GM19099 (cell line): ENCODE data around the gene KCNQ2.

Source experiments
- POLR2A ChIP-seq: IDR thresholded peaks from 3 replicates; pipeline ENCODE4 v1.6.1; 2011; ENCODE audit warnings: low read depth; ENCODE audit not compliant: insufficient read length; ENCODE audit errors: extremely low read depth

KCNQ2 gene

GRCh38 chr20:63415647-63416391, 56.6 kb downstream of the KCNQ2 start:
- no peak for TF ChIP-seq POLR2A

DNA sequence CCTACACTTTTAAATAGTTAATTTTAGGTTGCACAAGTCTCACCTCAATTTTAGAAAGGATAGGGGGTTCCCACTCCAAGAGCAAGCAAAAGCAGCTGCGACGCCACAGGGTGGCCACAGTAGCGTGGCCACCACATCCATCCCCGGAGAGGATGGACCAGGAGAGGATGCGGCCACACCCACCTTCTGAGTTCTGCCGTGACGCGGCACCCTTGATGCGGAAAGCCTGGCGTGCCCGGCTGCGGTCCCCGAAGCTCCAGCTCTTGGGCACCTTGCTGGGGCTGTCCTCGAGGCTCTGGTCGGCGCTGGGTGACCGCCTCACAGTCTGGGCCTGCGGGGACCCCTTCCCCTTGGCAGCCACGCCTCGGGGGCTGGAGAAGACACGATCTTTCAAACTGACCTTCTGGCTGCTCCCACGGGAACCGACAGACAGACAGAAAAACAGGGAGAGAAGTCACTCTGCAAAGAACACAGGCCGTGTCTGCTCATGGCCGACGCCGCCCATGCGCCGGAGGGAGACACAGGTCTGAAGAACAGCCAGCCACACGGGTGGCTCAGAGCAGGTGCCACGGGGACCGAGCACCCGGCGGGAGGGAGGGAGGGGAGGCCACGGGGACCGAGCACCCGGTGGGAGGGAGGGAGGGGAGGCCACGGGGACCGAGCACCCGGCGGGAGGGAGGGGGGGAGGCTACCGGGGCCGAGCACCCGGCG, 57.6 kb downstream of the KCNQ2 start:
- no peak for TF ChIP-seq POLR2A

DNA sequence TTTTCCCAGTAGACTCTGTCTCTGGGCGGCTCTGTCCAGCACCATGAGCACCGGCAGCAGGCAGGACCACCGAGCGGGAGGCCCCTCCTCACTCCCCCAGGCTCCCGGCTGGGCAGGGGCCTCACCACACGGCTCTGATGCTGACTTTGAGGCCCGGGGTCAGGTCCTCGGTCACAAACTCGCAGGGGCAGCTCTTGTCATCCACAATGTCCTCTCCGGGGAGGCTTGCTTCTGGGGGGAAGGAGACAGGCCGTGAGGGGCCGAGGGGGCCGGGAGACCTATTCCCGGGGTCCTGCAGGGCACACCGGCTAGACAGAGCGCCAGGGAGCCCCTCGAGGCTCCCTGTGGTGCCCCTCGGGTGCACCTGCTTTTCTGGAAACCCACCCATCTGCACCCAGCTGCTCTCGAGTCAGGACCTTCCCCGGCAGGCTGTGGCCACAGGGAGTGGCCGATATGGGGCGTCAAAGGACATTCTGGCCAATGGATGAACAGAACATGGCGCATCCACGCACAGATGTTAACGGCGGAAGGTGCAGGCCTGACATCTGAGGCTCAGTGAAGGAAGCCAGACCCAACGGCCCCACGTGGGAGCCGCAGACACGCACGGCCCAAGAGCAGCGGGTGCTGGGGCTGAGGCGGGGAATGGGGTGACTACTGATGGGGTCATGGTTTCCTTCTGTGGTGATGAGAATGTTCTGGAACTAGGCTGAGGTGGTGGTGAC, 58.3 kb downstream of the KCNQ2 start:
- no peak for TF ChIP-seq POLR2A

- TF ChIP-seq POLR2A, result no peak
Observed at GRCh38 chr20:63413323-63413722, 59.1 kb downstream of the KCNQ2 start.

DNA sequence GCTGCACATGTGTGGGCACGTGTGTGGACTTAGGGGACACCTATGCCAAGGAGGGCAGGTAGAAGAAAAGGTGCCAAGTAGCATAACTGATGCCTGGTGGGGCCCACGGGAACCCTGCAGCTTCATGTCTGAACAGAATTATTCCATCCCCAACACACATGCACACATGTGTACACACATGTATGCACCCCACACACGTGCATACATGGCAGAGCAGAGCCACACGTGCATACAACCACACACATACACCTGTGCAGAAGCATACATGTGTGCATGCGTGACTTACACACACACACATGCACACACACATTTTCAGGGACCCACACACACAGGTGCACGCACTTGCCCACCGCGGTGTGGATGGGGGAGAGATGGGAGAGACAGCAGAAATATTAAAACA, 59.6 kb downstream of the KCNQ2 start:
- TF ChIP-seq POLR2A, result no peak

GRCh38 chr20:63411898-63412631, 60.4 kb downstream of the KCNQ2 start:
- no peak for TF ChIP-seq POLR2A

DNA sequence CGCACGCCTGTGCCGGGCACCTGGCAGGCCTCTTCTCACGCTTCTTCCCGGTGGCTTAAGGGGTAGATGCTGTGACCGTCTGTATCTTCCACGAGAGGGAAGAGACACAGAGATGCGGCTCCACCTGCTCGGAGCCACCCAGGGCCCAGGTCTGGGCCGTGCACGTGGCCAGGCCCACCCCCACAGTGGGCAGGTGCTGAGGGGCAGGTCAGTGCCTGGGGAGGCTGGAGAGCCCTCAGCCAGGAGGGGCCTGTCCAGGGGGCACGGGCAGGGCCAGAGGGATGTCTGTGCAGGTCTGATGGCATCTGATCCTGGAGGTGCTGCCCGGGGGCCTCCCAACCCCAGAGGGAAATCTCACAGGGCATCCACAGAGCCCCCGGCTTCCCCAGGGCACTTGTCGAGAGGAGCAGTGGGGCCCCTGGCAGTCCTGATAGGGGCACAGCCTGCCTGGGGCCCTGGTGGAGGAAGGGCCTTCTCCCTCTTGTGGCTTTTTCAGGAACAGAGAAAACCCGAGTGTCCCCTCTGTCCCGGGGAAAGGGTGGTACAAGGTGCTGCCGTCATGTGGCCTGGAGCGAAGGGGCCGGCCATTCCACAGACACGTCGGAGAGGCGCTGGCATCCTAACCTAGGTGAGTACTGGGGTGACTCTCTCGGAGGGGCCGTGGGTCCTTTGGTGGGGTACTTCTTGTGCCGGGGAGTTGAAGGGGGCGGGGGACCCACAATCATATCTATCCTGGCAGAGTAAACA, 61.1 kb downstream of the KCNQ2 start:
- no peak for TF ChIP-seq POLR2A

- TF ChIP-seq POLR2A, result no peak
Observed at GRCh38 chr20:63409834-63410435, 62.5 kb downstream of the KCNQ2 start.

- TF ChIP-seq POLR2A, result no peak
Observed at GRCh38 chr20:63409066-63409833, 63.2 kb downstream of the KCNQ2 start.

GRCh38 chr20:63408684-63409046, 63.8 kb downstream of the KCNQ2 start:
- TF ChIP-seq POLR2A, result no peak

- no peak for TF ChIP-seq POLR2A
Observed at GRCh38 chr20:63407928-63408683, 64.3 kb downstream of the KCNQ2 start.

GRCh38 chr20:63406617-63407245, 65.7 kb downstream of the KCNQ2 start:
- TF ChIP-seq POLR2A, result no peak
